ENCODE results near the gene TDRD3. TPM values are rescaled to one million over a fixed set of nuclear protein-coding genes. Genes with fewer than 3 reads are reported as not detected.

The TDRD3 gene
- total RNA-seq, 1 experiment from 2014 or later = 5.8 TPM

DNA sequence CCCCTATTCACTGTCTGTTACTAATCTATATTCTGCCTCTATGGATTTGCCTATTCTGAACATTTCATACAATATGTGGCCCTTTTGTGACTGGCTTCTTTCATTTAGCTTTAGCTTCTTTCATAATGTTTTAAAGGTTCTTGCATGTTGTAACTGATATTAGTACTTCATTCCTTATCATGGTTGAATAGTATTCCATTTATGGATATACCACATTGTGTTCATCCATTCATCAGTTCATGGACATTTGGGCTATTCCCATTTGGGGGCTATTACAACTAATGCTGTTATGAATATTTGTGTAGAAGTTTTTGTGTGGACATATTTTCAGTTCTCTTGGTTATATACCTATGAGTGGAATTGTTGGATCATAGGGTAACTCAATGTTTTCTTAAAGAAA lies 44.4 kb upstream of the TDRD3 start:
- no peak for ATAC-seq
- no peak for DNase-seq
- H3F3A ChIP-seq (ENCODE audit: low read length, unreplicated experiment) = no peaks in the 10 kb centered on the region
- intact Hi-C loops (cut with micrococcal nuclease) = no loop called here
- TF ChIP-seq EZH2phosphoT487 (IDR thresholded peaks at IDR 0.05; ENCODE audit: borderline replicate concordance, low read length) (no peak), EZH2 (IDR thresholded peaks at IDR 0.05; ENCODE audit: low read length, unreplicated experiment) (no peak), CTCF (conservative IDR thresholded peaks at IDR 0.05; ENCODE audit: low read depth, low read length) (no peak)
- H3K27me3 ChIP-seq (ENCODE audit: low read length) = peaks cover 17% of the 10 kb centered on the region
- no peak overlapping the region for H2AFZ ChIP-seq (ENCODE audit: low read length)
- no peaks in the 10 kb centered on the region for H4K20me1 ChIP-seq (ENCODE audit: low read length)
- H3K4me1 ChIP-seq (ENCODE audit: insufficient read depth, low read length) = no peaks in the 10 kb centered on the region
- CTCF ChIA-PET = no interaction called here
- no peak overlapping the region for H3K4me3 ChIP-seq (ENCODE audit: low read length)
- POLR2A ChIA-PET (ENCODE audit: unreplicated experiment) = no interaction called here
- no peaks in the 10 kb centered on the region for H3K9me2 ChIP-seq (replicated peaks; ENCODE audit: low read length)
- H3K36me3 ChIP-seq (ENCODE audit: low read depth, low read length) = no peaks in the 10 kb centered on the region
- BruUV-seq (replicated peaks) = no TSS peak
- no peaks in the 10 kb centered on the region for H3K79me2 ChIP-seq (ENCODE audit: low read length)
- no peak overlapping the region for H3K27ac ChIP-seq (ENCODE audit: low read length)
- H3K4me2 ChIP-seq (ENCODE audit: low read length) = no peak overlapping the region
- H3K9me3 ChIP-seq (ENCODE audit: low read length) = no peaks in the 10 kb centered on the region
- H3K9ac ChIP-seq (ENCODE audit: low read length) = no peak overlapping the region

- Histone ChIP-seq H3K4me2 (ENCODE audit: low read length) (no peak overlapping the region), H3K9me2 (replicated peaks; ENCODE audit: low read length) (no peaks in the 10 kb centered on the region), H3K9me3 (ENCODE audit: low read length) (no peaks in the 10 kb centered on the region), H3K36me3 (ENCODE audit: low read depth, low read length) (no peaks in the 10 kb centered on the region), H3K4me1 (ENCODE audit: insufficient read depth, low read length) (no peaks in the 10 kb centered on the region), H2AFZ (ENCODE audit: low read length) (no peak overlapping the region), H3F3A (ENCODE audit: low read length, unreplicated experiment) (no peaks in the 10 kb centered on the region), H3K9ac (ENCODE audit: low read length) (no peak overlapping the region), H3K27me3 (ENCODE audit: low read length) (0 out of 2 replicates have a peak, but pooled peaks cover under 1% of the 10 kb centered on the region), H4K20me1 (ENCODE audit: low read length) (no peaks in the 10 kb centered on the region), H3K4me3 (ENCODE audit: low read length) (no peak overlapping the region), H3K79me2 (ENCODE audit: low read length) (no peaks in the 10 kb centered on the region), H3K27ac (ENCODE audit: low read length) (no peak overlapping the region)
- BruUV-seq (replicated peaks) = no TSS peak
- ChIA-PET CTCF (no interaction called here), POLR2A (ENCODE audit: unreplicated experiment) (no interaction called here)
- DNase-seq (no peak), ATAC-seq (no peak)
- TF ChIP-seq EZH2phosphoT487 (IDR thresholded peaks at IDR 0.05; ENCODE audit: borderline replicate concordance, low read length) (no peak), EZH2 (IDR thresholded peaks at IDR 0.05; ENCODE audit: low read length, unreplicated experiment) (no peak), CTCF (conservative IDR thresholded peaks at IDR 0.05; ENCODE audit: low read depth, low read length) (no peak)
- intact Hi-C loops (cut with micrococcal nuclease) = no loop called here
Observed at GRCh38 chr13:60355056-60355455, 42.0 kb upstream of the TDRD3 start.

- Histone ChIP-seq H3K9me3 (ENCODE audit: low read length) (no peaks in the 10 kb centered on the region), H3K9ac (ENCODE audit: low read length) (no peak overlapping the region), H3K9me2 (replicated peaks; ENCODE audit: low read length) (no peaks in the 10 kb centered on the region), H3K4me1 (ENCODE audit: insufficient read depth, low read length) (no peaks in the 10 kb centered on the region), H3K79me2 (ENCODE audit: low read length) (no peaks in the 10 kb centered on the region), H3K27me3 (ENCODE audit: low read length) (no peaks in the 10 kb centered on the region), H3K36me3 (ENCODE audit: low read depth, low read length) (no peaks in the 10 kb centered on the region), H3F3A (ENCODE audit: low read length, unreplicated experiment) (no peaks in the 10 kb centered on the region), H3K4me2 (ENCODE audit: low read length) (no peak overlapping the region), H4K20me1 (ENCODE audit: low read length) (no peaks in the 10 kb centered on the region), H3K27ac (ENCODE audit: low read length) (no peak overlapping the region), H2AFZ (ENCODE audit: low read length) (no peak overlapping the region), H3K4me3 (ENCODE audit: low read length) (no peak overlapping the region)
- ATAC-seq (no peak), DNase-seq (no peak)
- ChIA-PET CTCF (no interaction called here), POLR2A (ENCODE audit: unreplicated experiment) (no interaction called here)
- intact Hi-C loops (cut with micrococcal nuclease) = no loop called here
- no TSS peak for BruUV-seq (replicated peaks)
- TF ChIP-seq CTCF (conservative IDR thresholded peaks at IDR 0.05; ENCODE audit: low read depth, low read length) = no peak
Observed at GRCh38 chr13:60356970-60357369, 40.0 kb upstream of the TDRD3 start.
